ENCODE data around the gene TENT4B. TPM values are rescaled to one million over a fixed set of nuclear protein-coding genes. Genes with fewer than 3 reads are reported as not detected.

TENT4B gene
- total RNA-seq, 1 donor from 2014 or later: 16.8 TPM

DNA sequence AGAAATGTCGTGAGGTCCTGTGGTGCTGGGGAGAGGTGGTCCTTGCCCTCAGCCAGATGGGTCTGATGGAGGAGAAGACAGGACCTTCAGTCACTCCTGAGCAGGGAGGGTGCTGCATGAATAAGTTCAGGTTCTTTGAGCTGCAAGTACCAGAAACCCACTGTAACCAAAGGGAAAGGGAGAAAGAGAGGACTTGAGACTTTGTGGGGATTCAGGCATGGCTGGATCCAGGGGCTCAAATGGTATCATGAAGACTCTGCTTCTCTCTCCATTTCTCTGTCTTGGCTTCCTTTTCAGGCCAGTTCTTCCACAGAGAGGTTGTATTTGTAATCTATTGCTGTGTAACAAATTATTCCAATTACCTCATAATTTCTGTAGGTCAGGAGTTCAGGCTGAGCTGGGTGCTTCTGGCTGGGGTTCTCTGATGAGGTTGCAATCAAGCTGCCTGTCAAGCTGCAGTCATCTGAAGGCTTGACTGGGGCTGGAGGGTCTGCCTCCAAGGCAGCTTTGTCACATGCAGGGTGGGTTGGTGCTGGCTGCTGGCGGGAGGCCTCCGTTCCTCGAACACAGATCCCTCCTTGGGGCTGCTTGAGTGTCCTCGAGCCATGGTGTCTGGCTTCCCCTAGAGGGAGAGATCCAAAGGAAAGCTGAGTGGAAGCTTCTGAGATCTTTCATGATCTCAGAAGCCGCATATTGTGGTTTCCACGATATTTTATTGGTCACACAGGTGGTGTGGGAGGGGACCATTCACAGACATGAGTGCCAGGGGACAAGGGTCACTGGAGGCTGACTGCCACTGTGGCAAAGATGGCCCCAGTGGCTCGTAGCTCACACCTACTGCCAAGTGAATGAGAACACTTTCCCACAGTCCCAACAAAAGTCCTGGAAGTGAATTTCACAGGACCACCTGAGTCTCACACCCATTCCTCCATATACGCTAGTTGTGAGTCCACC lies 107.4 kb downstream of the TENT4B start:
- Mint-ChIP-seq H3K4me1 (ENCODE audit: low read depth) (peaks cover 22% of the 10 kb centered on the region), H3K27me3 (ENCODE audit: low read depth) (peaks cover 33% of the 10 kb centered on the region), H3K36me3 (ENCODE audit: low read depth) (peaks cover 2% of the 10 kb centered on the region), H3K4me3 (ENCODE audit: low read depth) (no peak overlapping the region), H3K9me3 (no peaks in the 10 kb centered on the region), H3K27ac (no peak overlapping the region)
- no peak for DNase-seq (ENCODE audit: low spot score)
- intact Hi-C loops (cut with micrococcal nuclease): no loop called here

DNA sequence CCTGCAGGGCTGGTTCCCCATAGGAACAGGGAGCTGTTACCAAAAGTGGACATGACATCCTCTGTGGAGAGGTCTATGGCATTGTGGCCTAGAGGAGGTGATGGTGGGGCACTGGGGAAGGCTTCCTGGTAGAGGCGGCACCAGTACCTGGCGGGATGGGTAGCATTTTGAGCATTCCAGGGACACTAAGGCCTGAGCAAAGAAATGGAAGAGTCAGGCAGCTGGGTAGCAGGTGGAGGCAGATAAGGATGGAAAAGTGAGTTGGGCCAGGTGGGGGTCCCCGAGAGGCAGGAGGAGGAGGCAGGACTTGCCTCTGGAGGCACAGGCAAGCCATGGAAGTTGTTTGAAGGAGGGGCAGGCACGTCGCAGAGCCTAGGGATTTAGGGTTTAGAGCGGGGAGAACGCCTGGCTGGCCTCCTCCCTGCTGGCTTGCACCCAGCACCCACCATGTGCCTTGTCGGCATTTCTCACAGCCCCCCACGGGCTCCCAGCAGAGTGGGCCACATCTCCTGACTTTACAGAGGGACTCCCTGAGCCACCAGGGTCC lies 108.1 kb downstream of the TENT4B start:
- no peak overlapping the region for H3K27ac Mint-ChIP-seq
- H3K36me3 Mint-ChIP-seq (ENCODE audit: low read depth): peaks cover 2% of the 10 kb centered on the region
- peaks cover 27% of the 10 kb centered on the region for H3K27me3 Mint-ChIP-seq (ENCODE audit: low read depth)
- intact Hi-C loops (cut with micrococcal nuclease): no loop called here
- DNase-seq (ENCODE audit: low spot score): no peak
- H3K9me3 Mint-ChIP-seq: no peaks in the 10 kb centered on the region
- peaks cover 27% of the 10 kb centered on the region for H3K4me1 Mint-ChIP-seq (ENCODE audit: low read depth)
- H3K4me3 Mint-ChIP-seq (ENCODE audit: low read depth): no peak overlapping the region

DNA sequence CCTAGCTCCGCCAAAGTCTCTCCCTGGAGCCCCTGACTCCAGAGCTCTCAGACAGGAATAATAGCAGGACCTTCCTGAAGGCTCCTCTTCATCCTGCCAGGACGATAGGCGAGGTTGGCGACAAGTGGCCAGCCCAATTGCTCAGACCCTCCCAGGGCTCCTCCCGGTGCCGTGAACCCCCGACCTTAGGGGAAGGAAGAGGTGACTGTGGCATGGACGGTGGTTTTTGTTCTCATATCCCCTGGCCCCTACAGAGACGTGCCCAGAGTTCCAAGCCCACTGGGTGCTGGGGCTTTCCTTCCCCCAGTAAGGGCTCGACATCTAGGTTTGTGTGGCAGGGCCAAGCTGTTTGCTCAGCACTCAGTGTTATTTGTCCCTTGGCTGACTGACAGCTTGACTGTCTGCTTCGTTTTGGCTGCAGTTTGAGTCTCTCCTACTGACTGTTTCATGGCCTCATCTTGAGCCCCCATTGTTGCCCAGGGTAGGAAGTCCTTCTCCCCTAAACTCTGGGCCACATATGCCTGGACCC lies 108.7 kb downstream of the TENT4B start:
- Mint-ChIP-seq H3K9me3 (no peaks in the 10 kb centered on the region), H3K27me3 (ENCODE audit: low read depth) (peaks cover 24% of the 10 kb centered on the region), H3K4me3 (ENCODE audit: low read depth) (no peak overlapping the region), H3K27ac (no peak overlapping the region), H3K36me3 (ENCODE audit: low read depth) (peaks cover 2% of the 10 kb centered on the region), H3K4me1 (ENCODE audit: low read depth) (peaks cover 27% of the 10 kb centered on the region)
- intact Hi-C loops (cut with micrococcal nuclease): no loop called here
- no peak for DNase-seq (ENCODE audit: low spot score)

DNA sequence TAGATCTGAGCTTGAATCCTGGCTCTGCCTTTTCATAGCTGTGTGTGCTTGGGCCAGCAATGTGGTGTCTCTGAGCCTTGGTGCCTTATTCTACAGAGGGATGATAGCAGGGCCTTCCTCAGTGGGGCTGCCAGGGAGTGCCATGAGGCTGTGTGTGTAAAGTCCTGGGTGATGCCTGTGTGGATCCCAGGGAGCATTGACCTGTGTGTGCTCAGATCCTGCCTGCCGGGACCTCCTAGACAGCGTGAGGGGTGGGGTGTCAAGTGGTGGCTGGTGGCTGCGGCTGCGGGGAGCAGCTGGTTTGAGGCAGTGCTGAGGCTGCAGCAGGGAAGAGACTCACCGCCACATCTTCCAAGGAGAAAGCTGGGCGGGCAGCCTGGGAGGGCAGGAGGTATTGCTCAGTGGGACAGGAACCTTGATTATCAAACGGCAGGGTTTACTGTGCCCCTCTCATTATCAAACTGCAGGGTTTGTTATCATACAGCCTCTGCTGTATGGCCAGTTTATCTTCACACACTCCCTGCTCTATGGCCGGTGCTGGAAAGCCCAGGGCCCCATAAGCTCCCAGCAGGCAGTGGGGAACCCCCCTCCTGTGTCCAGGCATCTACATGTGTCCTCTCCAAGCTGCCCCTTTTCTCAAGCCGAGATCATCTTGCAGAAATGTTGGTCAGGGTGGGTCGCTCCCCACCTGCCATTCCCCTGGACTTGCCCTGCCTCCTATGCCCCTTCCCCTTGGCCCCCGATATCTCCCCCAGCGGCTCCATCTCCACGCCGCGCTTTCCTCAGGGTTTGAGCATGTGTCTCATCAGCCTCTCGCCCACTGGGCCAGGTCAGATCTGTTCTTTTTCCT lies 110.2 kb downstream of the TENT4B start:
- Mint-ChIP-seq H3K4me3 (ENCODE audit: low read depth) (no peak overlapping the region), H3K4me1 (ENCODE audit: low read depth) (peaks cover 35% of the 10 kb centered on the region), H3K36me3 (ENCODE audit: low read depth) (peaks cover 7% of the 10 kb centered on the region), H3K27ac (peak overlapping the region; percentile 20), H3K27me3 (ENCODE audit: low read depth) (peaks cover 18% of the 10 kb centered on the region), H3K9me3 (no peaks in the 10 kb centered on the region)
- intact Hi-C loops (cut with micrococcal nuclease): no loop called here
- DNase-seq (ENCODE audit: low spot score): no peak

DNA sequence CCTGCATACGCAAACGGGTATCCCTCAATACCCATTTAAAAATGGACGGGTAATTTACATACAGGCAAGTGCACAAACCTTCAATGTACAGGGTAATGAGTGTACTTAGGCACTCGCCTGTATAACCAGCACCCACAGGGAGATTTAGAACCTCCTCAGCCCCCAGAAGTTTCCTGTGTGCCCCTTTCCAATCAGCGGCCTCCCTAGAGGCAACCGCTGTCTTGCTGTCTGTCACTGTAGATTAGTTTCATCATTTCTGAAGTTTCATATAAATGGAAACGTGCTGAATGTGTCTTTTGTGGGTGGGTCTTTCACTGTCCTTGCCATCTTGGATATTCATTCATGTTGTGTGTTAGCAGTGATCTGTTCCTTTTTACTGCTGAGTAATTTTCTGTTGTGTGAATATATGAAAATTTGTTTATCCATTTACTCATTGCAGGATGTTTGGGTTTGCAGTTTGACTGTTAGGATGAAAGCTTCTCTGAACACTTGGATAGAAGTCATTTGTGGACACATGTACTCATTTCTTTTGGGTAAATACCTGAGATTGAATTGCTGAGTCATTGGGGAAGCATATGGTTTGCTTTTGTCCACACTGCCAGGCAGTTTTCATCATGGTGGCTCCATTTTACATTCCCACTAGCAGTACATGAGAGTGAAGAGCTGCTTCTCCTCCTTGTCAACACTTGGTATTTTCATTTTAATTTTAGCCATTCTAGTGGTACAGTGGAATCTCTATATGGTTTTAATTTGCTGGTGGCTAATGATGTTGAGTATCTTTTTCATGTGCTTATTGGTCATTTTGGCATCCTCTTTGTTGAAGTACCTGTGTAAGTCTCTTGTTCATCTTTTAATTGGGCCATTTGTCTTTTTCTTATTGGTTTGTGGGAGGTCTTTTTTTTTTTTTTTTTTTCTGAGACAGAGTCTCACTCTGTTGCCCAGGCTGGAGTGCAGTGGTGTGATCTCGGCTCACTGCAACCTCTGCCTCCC lies 111.1 kb downstream of the TENT4B start:
- Mint-ChIP-seq H3K27me3 (ENCODE audit: low read depth) (peaks cover 11% of the 10 kb centered on the region), H3K4me3 (ENCODE audit: low read depth) (no peak overlapping the region), H3K9me3 (no peaks in the 10 kb centered on the region), H3K4me1 (ENCODE audit: low read depth) (peaks cover 41% of the 10 kb centered on the region), H3K27ac (peak overlapping the region; percentile 56), H3K36me3 (ENCODE audit: low read depth) (peaks cover 10% of the 10 kb centered on the region)
- intact Hi-C loops (cut with micrococcal nuclease): loop anchor here (1.0 kb wide), 1 partner anchor 74 kb away; no protein-coding TSS in a partner anchor
- DNase-seq (ENCODE audit: low spot score): no peak

DNA sequence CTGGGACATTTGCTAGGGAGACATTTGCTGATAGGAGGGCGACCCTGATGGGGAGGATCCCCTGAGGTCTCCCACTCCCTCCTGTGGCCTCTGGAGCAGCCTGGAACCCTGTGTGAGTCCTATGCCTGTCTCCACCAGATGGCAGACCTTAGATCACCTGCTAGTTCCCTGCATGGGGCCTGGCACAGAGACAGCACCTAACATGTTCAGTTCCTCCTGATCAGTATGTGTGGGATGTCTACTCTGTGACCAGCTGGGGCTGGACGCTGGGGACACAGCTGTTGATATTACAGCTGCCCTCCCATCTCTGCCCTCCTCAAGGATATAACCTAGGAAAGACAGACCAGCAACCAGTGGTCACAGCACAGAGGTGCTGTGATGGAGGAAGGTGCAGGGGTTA lies 112.2 kb downstream of the TENT4B start:
- DNase-seq (ENCODE audit: low spot score): peak; percentile 37

DNA sequence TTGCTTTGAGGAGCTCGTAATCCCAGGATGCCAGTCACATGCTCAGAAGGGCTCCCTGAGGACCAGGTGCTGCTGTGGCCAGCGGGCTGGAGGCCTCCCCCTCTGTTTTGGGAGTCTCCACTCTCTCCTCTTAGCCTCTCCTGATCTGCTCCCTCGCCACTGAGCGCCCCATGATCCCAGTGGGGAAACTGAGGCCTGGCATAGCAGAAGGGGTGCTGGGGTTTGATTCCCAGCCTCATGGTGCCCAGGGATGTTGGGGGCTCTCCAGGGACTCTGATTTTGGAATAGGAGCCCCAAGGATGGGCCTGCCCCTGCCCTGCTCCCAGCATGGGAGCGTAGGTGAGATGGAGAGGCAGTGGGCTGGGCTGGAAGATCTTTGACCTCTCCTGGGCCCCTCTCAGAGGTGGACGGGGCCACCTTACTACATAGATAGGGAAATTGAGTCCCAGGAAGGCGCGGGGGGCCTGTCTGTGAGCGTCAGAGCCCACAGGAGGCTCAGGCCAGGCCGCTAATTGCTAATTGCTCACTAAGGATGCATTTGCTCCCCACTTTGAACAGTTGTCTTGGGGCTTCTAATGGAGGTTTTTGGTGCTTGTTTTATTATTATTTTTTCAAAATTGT lies 112.7 kb downstream of the TENT4B start:
- Mint-ChIP-seq H3K9me3 (no peaks in the 10 kb centered on the region), H3K27me3 (ENCODE audit: low read depth) (no peaks in the 10 kb centered on the region), H3K27ac (peak overlapping the region; percentile 92), H3K4me1 (ENCODE audit: low read depth) (peaks cover 43% of the 10 kb centered on the region), H3K36me3 (ENCODE audit: low read depth) (peaks cover 10% of the 10 kb centered on the region), H3K4me3 (ENCODE audit: low read depth) (peak overlapping the region; percentile 91)
- intact Hi-C loops (cut with micrococcal nuclease): loop anchor here (2.0 to 5.0 kb wide), 4 partner anchors 21 to 481 kb away; no protein-coding TSS in a partner anchor
- no peak for DNase-seq (ENCODE audit: low spot score)

More for the DNA sequence above, 112.2 kb downstream of the TENT4B start:
- H3K27ac Mint-ChIP-seq: peak overlapping the region; percentile 68
- intact Hi-C loops (cut with micrococcal nuclease): loop anchor here (5.0 kb wide), 3 partner anchors 47 to 482 kb away; no protein-coding TSS in a partner anchor
- no peaks in the 10 kb centered on the region for H3K9me3 Mint-ChIP-seq
- peaks cover 43% of the 10 kb centered on the region for H3K4me1 Mint-ChIP-seq (ENCODE audit: low read depth)
- peak overlapping the region; percentile 50 for H3K4me3 Mint-ChIP-seq (ENCODE audit: low read depth)
- peaks cover 4% of the 10 kb centered on the region for H3K27me3 Mint-ChIP-seq (ENCODE audit: low read depth)
- H3K36me3 Mint-ChIP-seq (ENCODE audit: low read depth): peaks cover 10% of the 10 kb centered on the region

DNA sequence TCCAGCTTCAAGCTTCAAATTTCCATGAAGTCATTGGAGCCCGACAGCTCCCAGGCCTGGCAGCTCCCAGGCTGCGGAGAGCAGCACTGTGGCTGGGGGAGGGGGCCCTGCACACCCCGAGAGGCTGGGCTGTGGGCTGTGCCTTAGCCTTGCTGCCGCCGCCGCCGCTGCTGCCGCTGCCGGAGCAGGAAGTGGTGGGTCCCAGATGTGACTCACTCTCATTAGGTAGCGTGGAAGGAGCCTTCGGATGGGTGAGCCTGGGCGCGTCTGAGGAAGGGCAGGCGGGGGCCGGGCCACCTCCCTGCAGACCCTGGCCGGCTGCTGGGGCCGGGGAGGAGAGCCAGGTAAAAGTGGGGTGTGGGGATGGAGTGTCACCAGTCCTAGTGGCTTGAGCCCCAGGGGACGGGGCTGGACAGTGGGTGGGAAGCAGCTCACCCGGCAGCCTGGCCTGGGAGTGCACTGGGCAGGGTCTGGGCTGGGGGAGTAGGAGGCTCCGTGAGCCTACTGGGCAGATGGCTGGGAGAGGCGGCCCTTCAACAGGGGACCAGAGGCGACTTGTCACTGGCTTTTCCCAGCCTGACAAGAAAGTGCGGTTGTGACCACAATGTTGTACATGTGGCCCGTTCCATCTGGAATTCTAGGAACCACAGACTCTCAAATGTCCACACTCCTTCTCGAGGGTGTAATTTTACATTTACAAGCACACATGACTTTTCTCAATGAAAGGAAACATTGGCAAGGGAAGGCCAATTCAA lies 113.4 kb downstream of the TENT4B start, which contains the start of gene ADCY7:
TSS of gene ADCY7 (plus strand) at position 215 of the 755 bp plus-strand sequence. CDS start 21,629 bp downstream, outside the sequence.
- H3K4me3 Mint-ChIP-seq (ENCODE audit: low read depth): peak within 1 kb of the TSS; percentile 91
- DNase-seq (ENCODE audit: low spot score): peak; percentile 77
- peaks cover 15% of the 10 kb centered on the region for H3K36me3 Mint-ChIP-seq (ENCODE audit: low read depth)
- no peaks in the 10 kb centered on the region for H3K27me3 Mint-ChIP-seq (ENCODE audit: low read depth)
- H3K27ac Mint-ChIP-seq: peak within 1 kb of the TSS; percentile 92
- no peaks in the 10 kb centered on the region for H3K9me3 Mint-ChIP-seq
- peaks cover 47% of the 10 kb centered on the region for H3K4me1 Mint-ChIP-seq (ENCODE audit: low read depth)
- intact Hi-C loops (cut with micrococcal nuclease): loop anchor here (1.0 to 5.0 kb wide), 5 partner anchors 11 to 481 kb away; no protein-coding TSS in a partner anchor

DNA sequence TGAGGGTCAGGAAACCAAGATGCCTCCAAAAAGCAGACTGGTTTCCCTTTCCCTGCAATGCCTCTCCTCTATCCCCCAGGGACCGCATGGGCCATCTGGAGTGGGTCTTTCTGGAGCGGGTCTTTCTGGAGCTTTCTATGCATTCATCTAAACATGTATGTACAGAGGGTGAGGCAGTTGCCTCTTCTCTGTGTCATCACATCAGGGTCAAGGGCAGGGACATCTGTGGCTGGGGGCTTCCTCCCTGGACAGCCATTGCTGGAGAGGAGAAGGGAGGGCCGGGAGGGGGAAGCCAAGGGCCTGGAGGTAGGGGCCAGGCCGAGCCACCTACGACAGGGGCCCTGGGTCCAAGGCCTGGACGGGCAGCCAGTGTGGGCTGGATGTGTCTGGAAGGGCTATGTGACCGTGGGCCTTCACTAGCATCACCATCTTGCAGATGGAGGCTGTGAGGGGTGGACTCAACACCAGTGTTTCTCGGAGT lies 114.1 kb downstream of the TENT4B start:
- peaks cover 50% of the 10 kb centered on the region for H3K4me1 Mint-ChIP-seq (ENCODE audit: low read depth)
- H3K27me3 Mint-ChIP-seq (ENCODE audit: low read depth): no peaks in the 10 kb centered on the region
- peak overlapping the region; percentile 92 for H3K27ac Mint-ChIP-seq
- H3K9me3 Mint-ChIP-seq: no peaks in the 10 kb centered on the region
- DNase-seq (ENCODE audit: low spot score): no peak
- intact Hi-C loops (cut with micrococcal nuclease): loop anchor here (1.0 to 5.0 kb wide), 5 partner anchors 10 to 480 kb away; no protein-coding TSS in a partner anchor
- peaks cover 17% of the 10 kb centered on the region for H3K36me3 Mint-ChIP-seq (ENCODE audit: low read depth)
- peak overlapping the region; percentile 91 for H3K4me3 Mint-ChIP-seq (ENCODE audit: low read depth)

DNA sequence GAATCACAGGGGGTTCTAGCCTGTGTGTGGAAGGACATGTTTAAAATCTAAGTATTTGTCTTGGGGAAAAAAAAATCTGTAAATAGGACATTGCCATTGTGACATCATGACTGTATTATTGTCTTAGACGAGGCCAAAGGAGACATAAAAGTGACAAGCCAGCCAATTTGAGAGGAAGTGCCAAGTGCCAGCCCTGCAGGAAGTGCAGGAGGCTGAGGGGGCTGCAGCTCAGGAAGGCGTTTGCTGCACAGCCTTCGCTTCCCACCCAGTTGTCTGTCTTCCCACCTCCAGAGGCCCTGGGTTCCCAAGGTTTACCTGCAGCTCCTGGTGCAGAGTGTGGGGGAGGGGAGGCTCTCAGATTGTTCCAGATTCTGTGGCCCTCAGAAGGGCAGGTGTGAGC lies 114.5 kb downstream of the TENT4B start:
- Mint-ChIP-seq H3K36me3 (ENCODE audit: low read depth) (peaks cover 19% of the 10 kb centered on the region), H3K27ac (peak overlapping the region; percentile 92), H3K27me3 (ENCODE audit: low read depth) (no peaks in the 10 kb centered on the region), H3K9me3 (no peaks in the 10 kb centered on the region), H3K4me1 (ENCODE audit: low read depth) (peaks cover 55% of the 10 kb centered on the region), H3K4me3 (ENCODE audit: low read depth) (peak overlapping the region; percentile 91)
- DNase-seq (ENCODE audit: low spot score): no peak
- intact Hi-C loops (cut with micrococcal nuclease): loop anchor here (1.0 to 5.0 kb wide), 5 partner anchors 10 to 480 kb away; no protein-coding TSS in a partner anchor

Data from activated T-helper 2 cell treated with anti-CD3 and anti-CD28 coated beads, Interferon-gamma antibody, Interleukin-2, Interleukin-4, amounts not matched to agents 10 μg/mL and 5 μg/mL and 100 μg/mL, durations not matched to agents 14 hours and 24 hours and 36 hours (primary cell).